HuH-7.5 (cell line): ENCODE measurements around the gene GRIN1.

ENCODE experiments used
- DNase-seq: peaks from one replicate; pipeline ENCODE4 v3.0.0; 2011; ENCODE audit warnings: low spot score

The GRIN1 gene

DNA sequence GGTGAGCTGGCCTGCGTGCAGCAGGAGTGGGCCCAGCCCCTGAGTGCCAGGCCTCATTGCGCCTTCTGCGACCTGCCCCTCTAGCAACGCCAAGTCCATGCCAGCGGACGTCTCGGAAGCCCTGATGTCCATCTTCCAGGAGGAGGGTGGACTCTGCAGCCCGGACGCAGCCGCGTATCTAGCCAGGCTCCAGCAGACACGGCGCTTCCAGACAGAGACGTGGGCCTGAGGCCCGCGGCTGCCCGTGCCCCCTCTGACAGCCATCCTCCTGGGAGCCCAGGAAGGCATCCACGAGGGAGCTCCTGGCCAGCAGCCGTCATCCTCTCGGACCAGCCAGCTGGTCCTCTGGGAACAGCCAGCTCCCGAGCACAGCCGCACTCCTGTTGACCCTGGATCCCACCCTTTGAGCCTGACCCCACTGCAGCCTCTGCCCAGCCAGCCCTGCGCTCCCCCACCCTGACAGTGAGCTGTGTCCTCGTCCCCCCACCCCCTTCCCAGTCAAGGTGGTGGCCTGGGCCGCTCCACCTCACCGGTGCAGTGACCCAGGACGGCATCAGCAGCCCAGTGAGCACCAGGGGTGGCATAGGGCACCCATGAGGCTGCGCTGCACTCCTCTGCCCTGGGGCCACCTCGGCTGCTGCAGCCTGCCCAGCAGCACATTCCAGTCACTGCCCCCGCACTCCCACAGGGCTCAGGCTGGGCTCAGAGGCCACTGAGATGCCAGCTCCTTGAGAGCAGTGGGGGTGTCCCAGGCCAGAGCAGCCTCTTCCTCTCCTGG, 77.4 kb downstream of the GRIN1 start:
- DNase-seq, result no peak

DNA sequence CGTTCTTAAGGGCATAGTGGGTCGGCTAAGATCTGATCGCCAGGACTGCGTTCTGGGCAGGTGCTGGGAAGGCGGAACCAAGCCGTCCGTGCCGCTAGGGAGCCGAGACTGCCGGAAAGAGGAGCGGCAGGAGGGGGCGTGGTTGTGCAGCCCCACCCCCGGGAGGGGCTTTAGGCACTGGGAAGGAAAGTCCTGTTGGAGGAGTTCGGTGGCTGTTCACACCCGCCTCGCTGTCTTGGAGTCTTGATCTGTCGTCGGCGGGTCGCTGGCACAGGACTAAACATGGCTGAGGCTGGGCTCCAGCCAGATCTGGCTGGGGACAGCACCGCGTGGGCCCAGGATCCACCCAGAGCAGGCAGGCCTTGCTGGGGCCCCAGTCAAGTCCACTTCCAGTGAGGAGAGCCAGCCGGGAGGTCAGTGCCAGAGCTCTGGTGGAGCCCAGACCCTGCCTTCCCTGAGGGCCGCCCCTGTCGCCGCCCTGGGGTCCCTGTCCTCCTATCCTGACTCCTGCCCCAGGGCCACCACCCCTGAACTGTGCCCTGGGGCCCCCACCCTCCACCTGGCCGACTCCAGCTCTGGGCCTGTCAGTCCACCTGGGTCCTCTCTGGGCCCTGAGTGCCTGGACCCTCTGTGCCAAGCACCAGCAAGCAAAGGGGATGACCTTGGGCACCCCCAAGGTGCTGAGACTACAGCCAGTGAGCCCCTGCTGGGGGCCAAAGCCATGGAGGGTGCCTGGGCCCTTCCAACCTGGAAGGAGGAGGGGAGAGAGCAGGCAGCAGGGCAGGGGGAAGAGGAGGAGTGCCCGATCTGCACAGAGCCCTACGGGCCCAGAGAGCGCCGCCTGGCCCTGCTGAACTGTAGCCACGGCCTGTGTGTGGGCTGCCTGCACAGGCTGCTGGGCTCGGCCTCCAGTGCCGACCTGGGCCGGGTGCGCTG, 78.6 kb downstream of the GRIN1 start:
- DNase-seq, result no peak

DNA sequence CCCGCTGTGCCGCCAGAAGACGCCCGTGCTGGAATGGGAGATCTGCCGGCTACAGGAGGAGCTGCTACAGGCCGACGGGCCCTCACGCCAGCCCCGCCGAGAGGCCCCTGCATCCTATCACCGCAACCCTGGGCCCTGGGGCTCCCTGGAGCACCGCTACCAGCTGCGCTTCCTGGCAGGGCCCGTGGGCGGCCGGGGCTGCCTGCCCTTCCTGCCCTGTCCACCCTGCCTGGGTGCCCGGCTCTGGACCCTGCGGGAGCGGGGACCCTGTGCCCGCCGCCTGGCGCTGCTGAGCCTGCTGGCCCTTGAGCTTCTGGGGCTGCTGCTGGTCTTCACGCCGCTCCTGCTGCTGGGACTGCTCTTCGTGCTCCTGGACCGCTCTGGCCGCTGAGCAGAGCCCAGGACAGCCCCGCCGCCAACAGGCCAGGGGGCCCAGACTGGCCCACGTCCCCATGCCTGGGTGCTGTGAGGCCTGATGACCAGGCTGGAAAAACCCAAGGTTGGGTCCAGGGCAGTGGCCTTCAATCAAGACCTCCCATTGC, 79.3 kb downstream of the GRIN1 start:
- no peak for DNase-seq
